Skin of body (tissue), 3 donors: ENCODE data around the gene NDUFB10. TPM values are rescaled to one million over a fixed set of nuclear protein-coding genes. Genes with fewer than 3 reads are reported as not detected.

Experiments
- DNase-seq: peaks from one replicate; lab custom pipeline; 2025; lab: John Stamatoyannopoulos, UW
- small RNA-seq: library from RNA; depleted of rRNA; stranded (forward); fragments of <200 nt; gene quantifications from one replicate; pipeline ENCODE3, GENCODE V24; 2014; ENCODE audit warnings: low replicate concordance
- total RNA-seq: library from RNA; depleted of rRNA; stranded (reverse); fragments of >200 nt; gene quantifications from one replicate; pipeline ENCODE4 v1.2.3, GENCODE V29; 2014

NDUFB10 gene
- total RNA-seq, 1 donor from 2014 or later, result 72.4 TPM

DNA sequence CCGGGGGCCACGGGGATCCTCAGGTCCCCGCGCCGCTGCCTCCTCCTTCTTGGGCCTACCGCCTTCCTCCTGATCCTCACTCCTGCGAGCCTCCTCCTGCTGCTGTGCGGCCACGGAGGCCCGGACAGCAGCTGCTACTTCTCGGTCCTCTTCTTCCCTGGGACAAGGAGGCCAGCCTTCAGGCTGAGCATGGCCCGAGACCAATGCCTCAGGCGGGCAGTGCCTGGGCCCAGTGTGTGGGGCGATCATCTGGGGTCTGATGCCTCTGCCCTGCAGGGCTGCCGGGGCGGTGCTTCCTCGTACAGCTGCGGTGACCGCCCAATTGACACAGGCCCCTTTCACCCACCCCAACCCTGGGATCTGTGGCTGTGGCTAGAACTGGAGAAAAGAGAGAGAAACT, 41.7 kb downstream of the NDUFB10 start:
- no peak for DNase-seq

DNA sequence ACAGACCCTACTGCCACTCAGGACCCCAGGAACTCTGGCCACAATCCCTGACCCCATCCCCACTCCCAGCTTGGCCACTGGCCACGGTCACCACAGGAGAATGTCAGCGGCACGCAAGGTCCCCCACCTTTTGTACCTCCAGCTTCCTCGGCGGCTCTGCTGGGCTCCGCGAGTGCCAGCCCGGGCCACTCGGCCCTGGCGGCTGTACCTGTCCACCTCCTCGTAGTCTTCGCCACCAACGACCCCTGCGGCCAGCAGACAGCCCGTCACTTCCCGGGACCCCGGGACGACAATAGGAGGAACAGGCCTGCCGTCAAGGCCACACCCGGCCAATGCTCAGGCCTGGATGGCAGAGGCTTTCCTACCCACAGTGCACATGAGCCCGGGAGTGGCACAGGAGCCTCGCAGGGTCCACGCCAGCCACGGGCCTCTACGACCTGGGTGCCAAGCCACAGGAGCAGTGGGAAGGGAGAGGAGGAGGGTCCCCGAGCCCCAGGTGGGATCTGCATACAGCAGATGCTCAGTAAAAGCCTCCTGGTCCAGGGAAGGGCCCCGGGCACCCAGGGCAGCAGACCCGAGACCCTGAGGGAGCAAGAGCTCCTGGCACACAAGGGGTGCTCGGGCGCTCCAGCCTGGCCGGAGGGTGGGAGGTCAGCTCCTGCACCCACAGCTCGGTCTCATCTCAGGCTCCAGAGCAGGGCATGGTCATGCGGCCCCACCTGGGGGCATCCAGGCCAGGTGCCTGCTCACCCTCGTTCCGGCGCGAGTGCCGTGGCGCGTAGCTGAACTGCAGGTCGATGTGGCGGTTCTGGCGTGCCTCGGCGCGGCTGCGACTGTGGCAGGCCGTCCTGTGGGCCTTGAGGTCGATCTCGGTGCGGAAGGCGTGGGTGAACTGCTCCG, 42.4 kb downstream of the NDUFB10 start:
- no peak for DNase-seq

DNA sequence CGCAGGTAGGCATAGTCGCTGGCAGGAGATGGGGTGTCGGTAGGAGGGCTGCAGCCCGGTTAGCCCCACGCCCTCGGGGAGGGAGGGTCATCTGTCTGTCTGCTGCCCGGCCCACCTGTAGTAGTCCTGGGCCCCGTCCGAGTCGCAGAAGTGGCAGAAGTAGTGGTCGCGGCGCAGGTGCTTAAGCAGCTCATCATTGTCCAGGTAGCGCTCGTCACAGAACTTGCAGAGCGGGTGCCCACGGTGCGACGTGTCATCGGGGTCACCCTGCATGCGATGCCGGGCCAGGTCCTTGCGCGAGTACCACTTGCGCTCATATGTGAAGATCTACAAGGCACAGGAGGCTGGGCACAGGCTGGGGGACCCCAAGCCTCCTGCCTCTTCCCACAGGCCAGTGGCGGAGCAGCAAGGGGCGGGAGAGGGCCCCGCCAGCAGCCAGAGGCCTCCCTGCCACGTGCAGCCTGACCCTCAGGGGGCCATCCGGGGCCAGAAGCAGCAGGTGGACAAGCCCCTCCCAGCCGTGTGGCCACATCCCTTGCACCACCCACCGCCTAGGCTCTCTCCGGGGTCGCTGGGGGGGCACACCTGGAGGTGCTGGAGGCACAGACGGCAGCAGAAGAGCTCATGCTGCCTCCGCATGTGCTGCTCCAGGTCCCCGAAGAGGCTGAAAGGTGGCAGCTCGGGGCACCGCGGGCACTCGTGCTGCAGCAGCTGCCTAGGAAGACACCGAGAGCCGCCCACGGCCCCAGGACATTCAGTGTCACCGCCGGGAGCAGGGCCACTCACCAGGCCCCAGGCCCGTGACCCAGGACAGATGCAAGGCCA, 43.3 kb downstream of the NDUFB10 start:
- no peak for DNase-seq

DNA sequence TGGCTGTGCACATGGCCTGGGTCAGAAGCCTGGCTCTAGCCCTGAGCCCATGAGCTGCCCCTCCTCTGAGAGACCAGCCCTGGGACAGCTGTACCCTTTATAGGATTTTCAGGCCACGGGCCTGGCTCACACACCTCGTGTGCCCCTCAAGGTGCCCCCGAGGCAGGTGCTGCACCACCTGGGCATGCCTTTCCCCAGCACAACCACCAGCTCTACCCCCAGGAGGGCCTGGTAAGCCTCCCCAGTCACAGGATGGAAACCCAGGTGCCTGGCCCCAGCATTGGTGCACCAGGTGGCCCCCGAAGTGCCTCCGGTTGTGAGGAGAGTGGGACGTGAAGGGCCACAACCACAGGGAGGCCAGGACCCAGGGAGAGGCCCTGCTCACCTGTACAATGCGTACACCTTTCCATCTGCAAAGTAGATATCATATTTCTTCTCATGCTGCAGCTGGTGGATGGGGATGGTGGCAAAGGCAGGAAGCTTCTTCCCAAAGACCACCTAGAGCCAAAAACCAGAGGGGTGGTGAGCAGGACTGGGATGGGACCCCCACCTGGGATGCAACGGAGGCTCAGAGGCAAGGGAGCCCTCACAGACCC, 44.0 kb downstream of the NDUFB10 start:
- no peak for DNase-seq

DNA sequence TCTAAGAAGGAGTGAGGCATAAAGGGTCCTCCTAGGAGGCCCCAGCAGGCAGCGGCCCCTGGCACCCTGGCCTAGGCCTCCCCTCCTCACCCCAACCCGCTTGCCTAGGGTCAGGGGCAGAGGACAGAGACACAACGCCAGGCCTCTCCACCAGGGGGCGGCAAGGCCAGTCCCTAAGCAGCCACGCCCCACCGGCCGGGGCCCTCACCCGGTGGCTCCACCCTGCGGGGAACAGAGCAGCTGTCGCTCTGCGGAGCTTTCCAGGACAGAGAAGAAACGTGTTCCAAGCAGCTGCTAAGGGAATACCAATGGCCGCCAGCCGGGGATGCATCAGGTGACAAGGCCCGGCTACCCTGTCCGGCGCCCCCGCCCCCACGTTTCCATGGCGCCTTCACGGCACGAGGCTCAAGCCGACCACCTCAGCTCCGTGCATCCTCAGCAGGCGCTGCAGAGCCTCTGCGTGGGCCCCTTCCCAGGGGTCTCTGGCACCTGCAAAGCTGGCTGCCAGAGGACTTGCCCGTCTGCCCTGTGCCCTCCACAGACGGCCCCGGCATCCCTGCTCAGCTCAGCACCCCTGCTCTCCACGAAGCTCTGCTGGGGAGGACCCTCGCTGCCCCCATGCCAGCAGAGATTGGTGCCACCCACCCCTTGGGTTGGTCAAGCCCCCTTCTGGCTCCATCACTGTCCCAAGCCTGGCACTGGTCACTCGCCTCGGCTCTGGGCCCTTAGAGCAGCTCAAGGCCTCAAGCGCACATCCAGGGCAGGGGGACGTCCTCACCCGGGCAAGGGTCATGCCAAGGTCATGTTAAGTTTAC, 44.7 kb downstream of the NDUFB10 start:
- DNase-seq, result peak; percentile 26

DNA sequence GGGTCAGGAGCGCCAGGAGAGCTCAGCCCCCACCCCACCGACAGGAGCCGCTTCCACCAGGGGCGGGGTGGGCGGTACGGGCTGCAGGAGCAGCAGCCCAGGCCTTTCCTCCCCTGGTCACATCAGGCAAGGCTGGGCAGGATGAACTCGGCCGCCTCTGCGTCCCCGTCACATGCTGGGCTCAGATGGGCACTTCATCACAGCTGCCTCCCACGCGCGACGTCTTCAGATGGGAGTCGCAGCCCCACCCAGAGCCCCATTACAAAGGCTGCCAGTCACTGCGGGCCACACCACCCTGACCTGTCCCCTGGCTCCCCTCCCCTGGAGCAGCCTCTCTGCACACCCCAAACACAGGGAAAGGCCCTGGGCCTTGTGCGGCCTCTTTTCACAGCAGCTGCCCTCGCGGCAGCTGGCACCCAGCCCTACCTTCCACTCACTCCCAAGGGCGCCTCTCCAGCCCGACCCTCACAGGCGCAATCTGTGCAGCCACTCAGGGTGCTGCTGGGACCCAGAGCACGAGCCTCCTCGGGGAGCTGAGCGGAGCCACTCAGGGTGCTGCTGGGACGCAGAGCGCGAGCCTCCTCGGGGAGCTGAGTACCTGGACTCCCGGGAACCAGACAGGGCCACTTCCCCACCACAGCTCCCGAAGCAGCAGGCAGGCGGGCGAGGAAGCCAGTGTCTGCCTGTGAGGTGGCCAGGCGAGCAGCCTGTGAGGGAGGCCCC, 45.6 kb downstream of the NDUFB10 start:
- no peak for DNase-seq

DNA sequence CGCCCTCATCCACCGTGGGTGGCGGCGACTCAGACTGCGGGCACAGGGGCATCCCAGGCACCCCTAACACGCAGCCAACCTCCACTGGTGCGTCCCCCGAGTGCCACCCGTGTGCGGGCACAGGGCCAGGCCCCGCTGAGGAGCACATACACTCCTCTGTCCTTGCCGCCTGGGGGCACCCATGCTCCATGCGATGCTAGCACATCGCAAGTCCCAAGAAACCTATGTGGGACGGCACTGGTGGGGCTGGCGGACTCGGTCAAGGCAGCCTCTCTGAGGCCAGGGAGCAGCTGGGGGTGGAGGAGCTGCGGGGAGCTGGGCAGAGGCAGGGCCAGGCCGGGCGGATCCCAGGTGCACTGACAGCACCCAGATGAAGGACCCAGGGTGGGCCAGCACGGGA, 46.3 kb downstream of the NDUFB10 start:
- no peak for DNase-seq

DNA sequence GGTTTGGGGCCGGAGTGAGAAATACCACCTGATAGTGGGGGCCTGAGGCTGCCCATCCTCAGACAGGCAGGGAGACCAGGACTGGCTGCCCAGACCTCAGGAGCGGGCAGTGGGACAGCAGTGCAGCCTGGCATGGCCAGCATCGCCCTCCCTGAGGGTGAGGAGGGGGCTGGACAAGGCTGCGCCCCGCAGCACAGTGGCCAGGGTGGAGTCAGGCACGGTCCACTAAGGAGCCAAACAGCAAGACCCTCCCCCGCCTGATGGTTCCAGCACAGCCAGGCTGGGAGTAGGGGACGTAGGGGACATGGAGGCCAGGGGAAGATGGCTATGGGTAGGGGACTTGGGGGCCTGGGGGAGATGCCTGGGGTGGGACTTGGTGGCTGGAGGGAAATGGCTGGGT, 47.0 kb downstream of the NDUFB10 start:
- DNase-seq, result no peak

DNA sequence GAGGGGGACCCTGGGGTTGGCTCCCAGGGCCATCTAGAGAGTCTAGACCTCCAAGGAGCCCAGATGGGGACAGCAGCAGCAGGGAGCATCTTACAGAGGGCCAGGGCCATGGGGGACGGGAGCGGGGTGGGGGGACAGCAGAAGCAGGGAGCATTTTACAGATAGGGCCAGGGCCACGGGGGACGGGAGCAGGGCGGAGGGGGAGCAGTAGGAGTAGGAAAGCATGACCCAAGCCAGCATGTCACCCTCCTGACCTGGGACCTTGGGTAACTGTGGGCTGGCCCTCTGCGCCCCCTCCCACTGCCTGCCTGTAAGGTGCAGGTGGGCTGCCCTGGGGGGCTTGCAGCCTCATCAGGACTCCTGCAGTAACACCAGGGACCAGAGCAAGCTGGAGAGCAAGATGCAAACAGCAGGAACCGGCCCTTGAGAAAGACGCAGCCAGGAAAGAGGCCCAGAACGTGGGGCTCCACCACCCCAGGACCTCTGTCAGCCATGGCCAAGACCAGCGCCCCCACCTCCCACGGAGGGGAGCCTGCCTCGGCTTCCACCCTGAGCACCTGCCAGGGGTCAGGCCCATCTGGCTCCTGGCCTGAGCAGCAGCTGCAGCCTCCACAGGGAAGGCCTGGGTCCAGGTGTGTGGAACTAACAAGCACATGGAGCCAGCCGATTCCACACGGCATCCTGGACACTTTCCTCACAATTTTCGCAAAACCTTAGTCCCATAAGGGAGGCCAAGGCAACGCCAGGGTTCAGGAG, 47.9 kb downstream of the NDUFB10 start:
- no peak for DNase-seq

DNA sequence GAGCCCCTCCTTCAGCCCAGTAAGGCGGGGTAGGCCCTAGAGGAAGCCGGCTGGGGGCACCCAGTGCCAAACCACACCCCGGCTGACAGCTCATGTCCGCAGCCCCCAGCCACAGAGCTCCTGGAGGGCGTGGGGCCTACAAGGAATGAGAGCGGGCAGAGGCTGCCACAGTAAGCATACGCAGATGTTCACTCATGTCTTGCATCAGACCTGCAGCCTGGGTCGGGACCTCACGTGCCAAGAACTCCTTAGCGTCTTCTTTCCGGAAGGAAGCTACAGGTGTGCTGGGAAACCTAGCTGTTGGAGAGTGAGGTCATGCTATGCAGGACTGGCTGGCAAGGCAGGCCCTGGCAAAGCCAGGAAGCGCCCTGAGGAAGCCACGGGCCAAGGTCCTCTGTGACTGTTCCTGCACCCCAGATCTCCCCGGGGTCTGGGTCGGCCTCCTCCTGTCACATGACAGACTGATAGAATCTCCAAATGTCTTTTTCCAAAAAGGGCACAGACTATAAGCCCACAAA, 48.7 kb downstream of the NDUFB10 start:
- no peak for DNase-seq

DNA sequence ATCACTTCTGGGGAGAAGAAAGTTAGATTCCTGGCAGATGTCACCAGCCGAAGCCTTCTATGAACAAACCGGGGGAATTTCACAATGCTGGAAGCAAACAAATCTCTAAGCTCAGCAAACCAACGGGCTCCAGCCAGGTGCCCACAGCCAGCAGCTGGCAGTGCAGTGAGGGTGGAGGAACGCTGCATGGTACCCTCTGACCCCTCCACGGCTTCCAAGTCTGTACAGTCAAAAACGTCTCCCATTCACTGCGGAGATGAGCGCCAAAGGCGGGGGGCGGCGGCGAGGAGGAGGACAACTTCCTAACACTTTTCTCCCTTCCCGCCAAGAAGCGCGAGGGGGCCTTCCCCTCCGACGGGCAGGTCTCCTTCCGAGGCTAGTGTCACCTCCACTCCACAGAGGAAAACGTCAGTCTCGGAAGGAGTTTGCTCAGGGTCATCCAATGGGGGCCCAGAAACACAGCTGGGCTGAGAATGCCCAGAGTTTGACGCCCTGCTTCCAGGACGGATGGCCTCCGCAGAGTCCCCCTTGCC, 49.4 kb downstream of the NDUFB10 start:
- no peak for DNase-seq

DNA sequence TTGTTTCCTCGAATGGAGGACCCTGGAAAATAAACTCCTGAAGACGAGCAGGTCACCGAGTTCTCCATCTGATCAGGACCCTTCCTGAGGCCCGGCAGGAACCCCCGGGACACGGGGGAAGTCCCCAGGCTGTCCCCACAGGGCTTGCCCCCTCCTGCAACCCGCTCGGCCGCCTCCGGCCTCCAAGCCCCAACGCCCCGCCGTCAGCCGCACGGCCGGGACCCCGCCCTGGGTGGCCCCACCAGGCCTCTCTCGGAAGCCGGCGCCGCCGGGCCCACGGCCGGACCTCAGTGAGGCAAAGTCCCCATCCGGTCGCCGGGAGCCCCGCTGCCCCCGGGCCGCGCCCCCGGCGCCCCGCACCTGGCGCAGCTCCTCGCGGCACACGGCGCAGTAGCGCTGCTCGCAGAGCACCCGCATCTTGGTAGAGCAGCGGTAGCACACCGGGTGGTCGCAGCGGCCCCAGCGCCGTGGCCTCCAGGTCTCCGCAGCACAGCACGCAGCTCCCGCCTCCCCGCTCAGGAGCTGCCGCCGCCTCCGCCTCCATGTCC, 49.9 kb downstream of the NDUFB10 start:
- no peak for DNase-seq

DNA sequence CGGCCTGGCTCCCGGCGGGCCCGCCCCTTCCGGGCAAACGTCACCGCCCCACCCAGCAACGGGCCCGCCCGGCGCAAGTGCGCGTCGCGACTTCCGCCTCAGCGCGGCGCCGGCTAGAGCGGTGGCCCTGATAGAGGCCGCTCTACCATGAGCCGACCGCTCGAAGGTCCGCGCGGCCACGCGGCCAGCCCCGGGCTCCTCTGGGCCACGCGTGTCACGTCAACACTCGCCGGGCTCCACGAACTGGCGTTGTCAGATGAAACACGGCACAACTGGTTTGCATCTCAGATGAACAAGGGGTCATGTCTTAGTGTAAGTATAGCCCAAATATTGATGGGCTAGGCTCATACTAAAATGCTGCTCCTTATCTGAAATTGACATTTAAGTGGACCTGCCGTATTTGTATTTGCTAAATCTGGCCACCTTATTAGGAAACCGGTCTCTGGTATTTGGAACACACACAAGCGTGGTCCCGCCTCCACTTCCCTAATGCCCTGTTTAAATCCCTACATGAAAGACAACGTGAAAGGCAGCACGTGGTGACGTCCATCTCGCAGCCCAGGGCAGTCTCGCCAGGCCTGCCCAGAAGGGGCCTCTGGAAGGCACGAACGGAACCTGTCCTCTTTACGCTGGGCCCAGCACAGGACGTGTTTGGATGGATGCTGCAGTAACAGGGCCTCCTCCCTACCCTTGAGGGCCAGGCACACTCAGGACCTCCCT, 50.6 kb downstream of the NDUFB10 start, which contains the start of gene ZNF598:
Gene ZNF598, minus strand, starts transcription at position 31 of the 720 bp plus-strand sequence.
- DNase-seq, result peak; percentile 43

Small RNA genes within 50 kb of the gene (small RNA-seq; reads per million reads assigned to genes)
- not detected for gene AC005363.2
- not detected for gene SNORA10
- gene SNORA64, result not detected

Other genes starting within 250 kb of the NDUFB10 start
- gene NME3, start 188.0 kb upstream of the NDUFB10 start, total RNA-seq, result 18.1 TPM
- gene EME2, start 186.7 kb upstream of the NDUFB10 start, total RNA-seq, result 5.5 TPM
- gene MRPS34, start 186.4 kb upstream of the NDUFB10 start, total RNA-seq, result 23.5 TPM
- 32.7 TPM for gene SPSB3, start 177.0 kb upstream of the NDUFB10 start, total RNA-seq
- 26.0 TPM for gene NUBP2, start 176.6 kb upstream of the NDUFB10 start, total RNA-seq
- gene IGFALS, start 165.8 kb upstream of the NDUFB10 start, total RNA-seq, result not detected
- 31.1 TPM for gene HAGH, start 132.7 kb upstream of the NDUFB10 start, total RNA-seq
- gene FAHD1, start 132.3 kb upstream of the NDUFB10 start, total RNA-seq, result 26.0 TPM
- 0.39 TPM for gene MEIOB, start 87.4 kb upstream of the NDUFB10 start, total RNA-seq
- 4.3 TPM for gene HS3ST6, start 41.1 kb upstream of the NDUFB10 start, total RNA-seq
- gene MSRB1, start 16.3 kb upstream of the NDUFB10 start, total RNA-seq, result 9.2 TPM
- gene RPL3L, start 4.8 kb upstream of the NDUFB10 start, total RNA-seq, result 14.2 TPM
- 1,364 TPM for gene RPS2, start 5.3 kb downstream of the NDUFB10 start, total RNA-seq
- not detected for gene RNF151, start 7.3 kb downstream of the NDUFB10 start, total RNA-seq
- gene TBL3, start 12.5 kb downstream of the NDUFB10 start, total RNA-seq, result 17.5 TPM
- 0.39 TPM for gene NOXO1, start 21.9 kb downstream of the NDUFB10 start, total RNA-seq
- 5.8 TPM for gene GFER, start 24.7 kb downstream of the NDUFB10 start, total RNA-seq
- gene SYNGR3, start 30.4 kb downstream of the NDUFB10 start, total RNA-seq, result 0.69 TPM
- gene ZNF598, start 50.3 kb downstream of the NDUFB10 start, total RNA-seq, result 12.8 TPM
- 2.2 TPM for gene NPW, start 60.2 kb downstream of the NDUFB10 start, total RNA-seq
- 20.1 TPM for gene NHERF2, start 67.4 kb downstream of the NDUFB10 start, total RNA-seq
- 14.8 TPM for gene NTHL1, start 88.3 kb downstream of the NDUFB10 start, total RNA-seq
- 58.9 TPM for gene TSC2, start 88.4 kb downstream of the NDUFB10 start, total RNA-seq
- gene PKD1, start 176.4 kb downstream of the NDUFB10 start, total RNA-seq, result 76.2 TPM
- gene RAB26, start 189.1 kb downstream of the NDUFB10 start, total RNA-seq, result 1.6 TPM
- 17.3 TPM for gene TRAF7, start 196.2 kb downstream of the NDUFB10 start, total RNA-seq
- gene CASKIN1, start 237.1 kb downstream of the NDUFB10 start, total RNA-seq, result 0.79 TPM
- 9.4 TPM for gene MLST8, start 245.9 kb downstream of the NDUFB10 start, total RNA-seq